NCI-H1417 (cell line): ENCODE results near the gene CCDC127.
A peak's percentile ranks its signal among the peaks of the same experiment; 100 is the strongest.

ENCODE experiments used
- DNase-seq, 3 experiments: peaks; one replicate each; lab custom pipeline; 2025; lab: John Stamatoyannopoulos, UW

Gene CCDC127

GRCh38 chr5:159448-160172, 58.3 kb downstream of the CCDC127 start:
- no peak for DNase-seq

DNA sequence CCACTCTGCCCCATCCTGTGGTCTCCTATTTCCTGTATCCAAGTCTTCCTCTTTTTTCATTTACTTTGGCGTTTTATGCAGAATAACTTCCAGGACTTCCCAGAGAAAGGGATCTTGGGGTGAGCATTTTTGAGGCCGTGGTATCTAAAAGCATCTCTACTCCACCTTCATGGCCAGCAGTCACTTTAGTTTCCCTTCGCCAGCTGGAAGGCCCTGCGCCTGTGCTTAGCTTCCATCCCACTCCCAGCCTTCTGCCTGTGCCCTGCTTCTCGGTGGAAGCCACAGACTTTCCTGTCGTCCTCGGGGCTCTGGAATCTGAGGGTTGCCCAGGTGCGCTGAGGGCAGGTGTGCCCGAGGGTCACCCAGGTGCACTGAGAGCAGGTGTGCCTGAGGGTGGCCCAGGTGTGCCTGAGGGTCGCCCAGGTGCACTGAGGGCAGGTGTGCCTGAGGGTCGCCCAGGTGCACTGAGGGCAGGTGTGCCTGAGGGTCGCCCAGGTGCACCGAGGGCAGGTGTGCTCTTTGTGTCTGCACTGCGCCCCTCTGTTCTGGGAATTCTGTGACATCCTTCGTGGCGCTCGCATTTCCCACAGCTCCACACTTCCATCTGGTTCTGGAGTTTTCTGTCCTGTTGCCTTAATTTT, 59.0 kb downstream of the CCDC127 start:
- no peak for DNase-seq

GRCh38 chr5:157801-158200, 60.2 kb downstream of the CCDC127 start:
- no peak for DNase-seq

GRCh38 chr5:157126-157715, 60.7 kb downstream of the CCDC127 start:
- no peak for DNase-seq

GRCh38 chr5:156411-157072, 61.4 kb downstream of the CCDC127 start:
- no peak for DNase-seq

DNA sequence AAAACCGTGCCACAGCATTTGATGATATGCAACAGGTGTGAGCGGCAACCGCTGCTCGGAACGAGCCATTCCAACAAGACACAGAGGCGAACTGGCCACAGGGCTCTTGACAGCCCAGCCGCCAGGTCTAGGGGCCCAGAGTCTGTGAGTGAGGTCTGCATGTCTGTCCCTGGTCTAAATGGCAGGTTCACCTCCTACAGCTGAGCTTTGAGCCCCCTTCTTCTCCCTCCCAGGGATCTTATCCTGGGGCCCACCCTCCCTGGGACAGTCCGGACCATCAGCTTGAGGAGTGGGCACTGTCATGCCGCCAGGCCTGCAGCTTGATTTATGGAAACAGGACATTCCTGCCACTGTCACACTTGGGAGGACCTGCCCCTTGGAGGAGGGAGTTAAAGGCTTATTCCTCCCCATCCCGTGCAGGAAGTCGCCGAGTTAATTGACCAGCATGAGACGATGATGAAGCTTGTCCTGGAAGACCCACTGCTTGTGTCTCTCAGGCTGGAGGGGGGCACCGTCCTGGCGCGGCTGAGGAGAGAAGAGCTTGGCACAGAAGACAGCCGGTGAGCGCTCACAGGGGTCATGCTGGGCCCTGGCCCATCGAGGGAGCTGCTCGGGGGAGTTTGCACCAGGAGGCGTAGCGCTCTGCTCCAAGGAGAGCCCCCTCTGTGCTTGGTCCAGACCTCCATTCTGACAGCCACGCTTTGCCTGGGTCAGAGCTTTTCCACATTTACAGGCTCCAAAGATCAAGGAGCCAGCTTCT, 62.1 kb downstream of the CCDC127 start:
- DNase-seq = no peak

GRCh38 chr5:154826-155225, 63.1 kb downstream of the CCDC127 start:
- no peak for DNase-seq

GRCh38 chr5:154236-154635, 63.7 kb downstream of the CCDC127 start:
- DNase-seq = no peak

GRCh38 chr5:153256-153655, 64.7 kb downstream of the CCDC127 start:
- no peak for DNase-seq

DNA sequence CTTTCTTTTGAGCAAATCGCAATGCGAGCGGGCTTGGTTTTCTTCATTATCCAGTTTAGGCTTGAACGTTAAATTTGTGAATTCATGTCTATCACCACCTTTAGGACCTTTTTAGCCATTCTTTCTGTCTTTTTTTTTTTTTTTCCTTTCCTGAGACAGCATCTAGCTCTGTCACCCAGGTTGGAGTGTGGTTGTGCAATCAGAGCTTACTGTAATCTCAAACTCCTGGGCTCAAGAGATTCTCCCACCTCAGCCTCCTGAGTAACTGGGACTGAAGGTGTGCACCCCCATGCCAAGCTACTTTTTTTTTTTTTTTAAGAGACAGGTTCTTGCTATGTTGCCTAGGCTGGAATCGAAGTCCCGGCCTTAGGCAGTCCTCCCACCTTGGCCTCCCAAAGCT, 65.9 kb downstream of the CCDC127 start:
- no peak for DNase-seq

- DNase-seq = no peak
These were observed 67.2 kb downstream of the CCDC127 start for GRCh38 chr5:150746-151145.

DNA sequence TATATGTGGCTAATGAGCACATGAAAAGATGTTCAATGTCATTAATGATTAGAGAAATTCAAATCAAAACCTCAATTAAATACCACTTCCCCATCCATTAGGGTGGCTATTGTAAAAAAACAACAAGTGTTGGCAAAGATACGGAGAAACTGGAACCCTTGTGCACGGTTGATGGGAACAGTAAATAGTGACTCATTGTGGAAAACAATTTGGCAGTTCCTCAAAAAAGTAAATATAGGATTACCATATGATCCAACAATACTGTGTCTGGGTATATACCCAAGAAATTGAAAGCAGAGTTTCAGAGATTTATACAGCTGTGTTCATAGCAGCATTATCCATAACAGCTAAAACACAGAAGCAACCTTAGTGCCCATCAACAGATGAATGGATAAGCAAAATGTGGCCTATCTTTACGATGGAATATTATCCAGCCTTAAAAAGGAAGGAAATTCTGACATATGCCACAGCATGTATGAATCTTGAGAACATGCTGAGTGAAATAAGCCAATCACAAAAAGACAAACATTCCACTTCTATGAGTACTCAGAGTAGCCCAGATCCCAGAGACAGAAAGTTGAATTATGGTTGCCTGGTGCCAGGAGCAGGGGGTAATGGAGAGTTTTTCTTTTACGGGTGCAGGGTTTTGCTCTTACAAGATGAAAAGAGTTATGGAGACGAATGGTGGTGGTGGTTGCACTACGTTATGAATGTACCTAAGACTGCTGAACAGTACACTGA, 68.0 kb downstream of the CCDC127 start:
- DNase-seq = no peak

DNA sequence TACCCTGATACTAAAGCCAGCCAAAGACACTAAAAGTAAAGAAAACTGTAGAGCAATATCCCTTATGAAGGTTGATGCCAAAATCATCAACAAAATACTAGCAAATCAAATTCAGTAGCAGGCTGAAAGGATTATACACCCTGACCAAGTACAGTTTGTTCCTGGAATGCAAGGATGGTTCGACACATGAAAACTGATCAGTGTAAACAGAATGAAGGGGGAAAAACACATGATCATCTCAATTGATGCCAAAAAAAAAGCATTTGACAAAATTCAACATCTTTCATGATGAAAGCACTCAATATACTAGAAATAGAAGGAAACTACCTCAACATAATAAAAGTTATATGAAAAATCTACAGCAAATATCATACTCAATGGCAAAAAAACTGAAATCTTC, 70.2 kb downstream of the CCDC127 start:
- peak in 2 of 3 experiments; percentile 21 to 27 for DNase-seq
